ENCODE results near the gene TRAM2.

Gene TRAM2

GRCh38 chr6:52554684-52555280 is 22.1 kb downstream of the TRAM2 start:
- Histone ChIP-seq H3K27ac (ENCODE audit: low read length) (no peak overlapping the region), H3K4me1 (ENCODE audit: low read length) (peaks cover 52% of the 10 kb centered on the region), H3K79me2 (ENCODE audit: low read length) (peaks cover 73% of the 10 kb centered on the region)

GRCh38 chr6:52553719-52554118 is 23.1 kb downstream of the TRAM2 start:
- Histone ChIP-seq H2AFZ (ENCODE audit: low read depth, low read length) (no peak overlapping the region), H3K36me3 (replicated peaks; ENCODE audit: low read depth, low read length) (no peaks in the 10 kb centered on the region), H3K27ac (ENCODE audit: low read length) (peak overlapping the region; percentile 87), H4K20me1 (ENCODE audit: insufficient read depth, low read length) (no peaks in the 10 kb centered on the region), H3K9me3 (ENCODE audit: insufficient read depth, low read length) (no peaks in the 10 kb centered on the region), H3K4me3 (ENCODE audit: low read length) (no peak overlapping the region), H3K4me1 (ENCODE audit: low read length) (peaks cover 62% of the 10 kb centered on the region), H3K9ac (ENCODE audit: low read length) (peak overlapping the region; percentile 20; the same call in 1 of the 2 replicates), H3K27me3 (ENCODE audit: low read depth, low read length) (no peaks in the 10 kb centered on the region), H3K4me2 (ENCODE audit: low read length) (peak overlapping the region; percentile 70), H3K79me2 (ENCODE audit: low read length) (peaks cover 76% of the 10 kb centered on the region)
- TF ChIP-seq CTCF (IDR thresholded peaks at IDR 0.05; ENCODE audit: low read depth, low read length), result no peak
- TF ChIP-seq EZH2phosphoT487 (IDR thresholded peaks at IDR 0.05; ENCODE audit: low read depth), result no peak

More at GRCh38 chr6:52554684-52555280, 22.1 kb downstream of the TRAM2 start:
- H3K36me3 ChIP-seq (replicated peaks; ENCODE audit: low read depth, low read length), result no peaks in the 10 kb centered on the region
- H3K27me3 ChIP-seq (ENCODE audit: low read depth, low read length), result no peaks in the 10 kb centered on the region
- H2AFZ ChIP-seq (ENCODE audit: low read depth, low read length), result no peak overlapping the region
- H4K20me1 ChIP-seq (ENCODE audit: insufficient read depth, low read length), result no peaks in the 10 kb centered on the region
- no peaks in the 10 kb centered on the region for H3K9me3 ChIP-seq (ENCODE audit: insufficient read depth, low read length)
- H3K4me2 ChIP-seq (ENCODE audit: low read length), result no peak overlapping the region
- H3K9ac ChIP-seq (ENCODE audit: low read length), result no peak overlapping the region
- no peak overlapping the region for H3K4me3 ChIP-seq (ENCODE audit: low read length)
- TF ChIP-seq EZH2phosphoT487 (IDR thresholded peaks at IDR 0.05; ENCODE audit: low read depth) (no peak), CTCF (IDR thresholded peaks at IDR 0.05; ENCODE audit: low read depth, low read length) (no peak)

GRCh38 chr6:52553158-52553557 is 23.7 kb downstream of the TRAM2 start:
- peak overlapping the region; percentile 87 for H3K27ac ChIP-seq (ENCODE audit: low read length)
- no peaks in the 10 kb centered on the region for H4K20me1 ChIP-seq (ENCODE audit: insufficient read depth, low read length)
- H3K4me2 ChIP-seq (ENCODE audit: low read length), result peak overlapping the region; percentile 70
- peaks cover 68% of the 10 kb centered on the region for H3K4me1 ChIP-seq (ENCODE audit: low read length)
- peak overlapping the region; percentile 22; the same call in 1 of the 2 replicates for H3K9ac ChIP-seq (ENCODE audit: low read length)
- no peak overlapping the region for H2AFZ ChIP-seq (ENCODE audit: low read depth, low read length)
- H3K9me3 ChIP-seq (ENCODE audit: insufficient read depth, low read length), result no peaks in the 10 kb centered on the region
- no peaks in the 10 kb centered on the region for H3K27me3 ChIP-seq (ENCODE audit: low read depth, low read length)
- peaks cover 76% of the 10 kb centered on the region for H3K79me2 ChIP-seq (ENCODE audit: low read length)
- TF ChIP-seq CTCF (IDR thresholded peaks at IDR 0.05; ENCODE audit: low read depth, low read length), result no peak
- TF ChIP-seq EZH2phosphoT487 (IDR thresholded peaks at IDR 0.05; ENCODE audit: low read depth), result no peak
- no peaks in the 10 kb centered on the region for H3K36me3 ChIP-seq (replicated peaks; ENCODE audit: low read depth, low read length)
- no peak overlapping the region for H3K4me3 ChIP-seq (ENCODE audit: low read length)

- H2AFZ ChIP-seq (ENCODE audit: low read depth, low read length), result no peak overlapping the region; the same call in 1 of the 2 replicates
- no peaks in the 10 kb centered on the region for H4K20me1 ChIP-seq (ENCODE audit: insufficient read depth, low read length)
- no peaks in the 10 kb centered on the region for H3K27me3 ChIP-seq (ENCODE audit: low read depth, low read length)
- peak overlapping the region; percentile 59 for H3K9ac ChIP-seq (ENCODE audit: low read length)
- H3K4me3 ChIP-seq (ENCODE audit: low read length), result peak overlapping the region; percentile 50
- TF ChIP-seq EZH2phosphoT487 (IDR thresholded peaks at IDR 0.05; ENCODE audit: low read depth) (no peak), CTCF (IDR thresholded peaks at IDR 0.05; ENCODE audit: low read depth, low read length) (no peak)
- H3K4me1 ChIP-seq (ENCODE audit: low read length), result peaks cover 77% of the 10 kb centered on the region
- H3K9me3 ChIP-seq (ENCODE audit: insufficient read depth, low read length), result no peaks in the 10 kb centered on the region
- peaks cover 76% of the 10 kb centered on the region for H3K79me2 ChIP-seq (ENCODE audit: low read length)
- peak overlapping the region; percentile 87 for H3K27ac ChIP-seq (ENCODE audit: low read length)
- no peaks in the 10 kb centered on the region for H3K36me3 ChIP-seq (replicated peaks; ENCODE audit: low read depth, low read length)
- H3K4me2 ChIP-seq (ENCODE audit: low read length), result peak overlapping the region; percentile 70
Observed at GRCh38 chr6:52552278-52552643, 24.6 kb downstream of the TRAM2 start.

Data from OCI-LY3 (cell line).